Neural progenitor cell (in vitro differentiated cells): ENCODE results near the gene AKAP6. TPM values are rescaled to one million over a fixed set of nuclear protein-coding genes. Genes with fewer than 3 reads are reported as not detected.

Experiments
- DNase-seq: peaks from one replicate; pipeline ENCODE4 v3.0.0-alpha.2; 2016; ENCODE audit warnings: low spot score
- H2AFZ ChIP-seq: fragments of 200-600 bp; sonication (generic); replicated peaks from 2 replicates; pipeline ENCODE4 v1.6.1; 2016; ENCODE audit warnings: antibody characterized with exemption
- H3F3A ChIP-seq: fragments of 200-600 bp; sonication (generic); 2 replicates; pipeline ENCODE4 v1.6.1; 2016; ENCODE audit warnings: antibody characterized with exemption, low read depth
- H3K27ac ChIP-seq: fragments of 200-600 bp; sonication (generic); 2 replicates; pipeline ENCODE4 v1.5.1; 2016; ENCODE audit warnings: mild to moderate bottlenecking
- H3K27me3 ChIP-seq: fragments of 200-600 bp; sonication (generic); 2 replicates; pipeline ENCODE4 v1.6.1; 2016; ENCODE audit warnings: mild to moderate bottlenecking, moderate library complexity
- H3K36me3 ChIP-seq: fragments of 200-600 bp; sonication (generic); 2 replicates; pipeline ENCODE4 v1.5.1; 2016
- H3K4me1 ChIP-seq: fragments of 200-600 bp; sonication (generic); 2 replicates; pipeline ENCODE4 v1.6.1; 2016; ENCODE audit warnings: mixed run types
- H3K4me2 ChIP-seq: fragments of 200-600 bp; sonication (generic); 2 replicates; pipeline ENCODE4 v1.6.1; 2016
- H3K4me3 ChIP-seq: fragments of 200-600 bp; sonication (generic); 2 replicates; pipeline ENCODE4 v1.5.1; 2016
- H3K79me2 ChIP-seq: fragments of 200-600 bp; sonication (generic); 2 replicates; pipeline ENCODE4 v1.6.1; 2016; ENCODE audit warnings: low read depth
- H3K9ac ChIP-seq: fragments of 200-600 bp; sonication (generic); 2 replicates; pipeline ENCODE4 v1.6.1; 2016
- H3K9me3 ChIP-seq: fragments of 200-600 bp; sonication (generic); 2 replicates; pipeline ENCODE4 v1.5.1; 2016; ENCODE audit warnings: low read depth
- H4K20me1 ChIP-seq: fragments of 200-600 bp; sonication (generic); 2 replicates; pipeline ENCODE4 v1.6.1; 2016; ENCODE audit warnings: low read depth
- H3K27ac Mint-ChIP-seq: 3 replicates; pipeline ENCODE4 v1.8.0; 2021; ENCODE audit warnings: mixed read lengths
- H3K27me3 Mint-ChIP-seq: 2 replicates; pipeline ENCODE4 v1.8.0; 2022; ENCODE audit warnings: low read depth, mild to moderate bottlenecking, inconsistent platforms, moderate library complexity, mixed read lengths; ENCODE audit not compliant: insufficient read depth
- H3K36me3 Mint-ChIP-seq: 3 replicates; pipeline ENCODE4 v1.8.0; 2021; ENCODE audit warnings: mixed read lengths
- H3K4me1 Mint-ChIP-seq: 3 replicates; pipeline ENCODE4 v1.8.0; 2021; ENCODE audit warnings: mixed read lengths
- H3K4me3 Mint-ChIP-seq: 3 replicates; pipeline ENCODE4 v1.8.0; 2021; ENCODE audit warnings: mild to moderate bottlenecking, moderate library complexity, mixed read lengths
- H3K9me3 Mint-ChIP-seq: 3 replicates; pipeline ENCODE4 v1.8.0; 2020; ENCODE audit warnings: mixed read lengths
- EZH2 ChIP-seq: fragments of 200-600 bp; sonication (generic); IDR thresholded peaks from 2 replicates; pipeline ENCODE4 v1.6.1; 2017; ENCODE audit warnings: antibody characterized with exemption, mild to moderate bottlenecking, moderate library complexity
- EZH2phosphoT487 ChIP-seq: fragments of 200-600 bp; sonication (generic); IDR thresholded peaks from 2 replicates; pipeline ENCODE4 v1.6.1; 2017; ENCODE audit warnings: antibody characterized with exemption
- total RNA-seq: library from RNA; depleted of rRNA; stranded (reverse); fragments of >200 nt; gene quantifications from 2 replicates; pipeline ENCODE4 v1.2.3, GENCODE V29; 2015; ENCODE audit warnings: low replicate concordance
- TF ChIP-seq, protein P1 (sequence below): fragments of 200-600 bp; sonication (generic); IDR thresholded peaks from 2 replicates; pipeline ENCODE4 v1.5.1; 2017; ENCODE audit warnings: antibody characterized with exemption, mild to moderate bottlenecking

The AKAP6 gene
- total RNA-seq, 1 donor from 2014 or later = 3.7 TPM

DNA sequence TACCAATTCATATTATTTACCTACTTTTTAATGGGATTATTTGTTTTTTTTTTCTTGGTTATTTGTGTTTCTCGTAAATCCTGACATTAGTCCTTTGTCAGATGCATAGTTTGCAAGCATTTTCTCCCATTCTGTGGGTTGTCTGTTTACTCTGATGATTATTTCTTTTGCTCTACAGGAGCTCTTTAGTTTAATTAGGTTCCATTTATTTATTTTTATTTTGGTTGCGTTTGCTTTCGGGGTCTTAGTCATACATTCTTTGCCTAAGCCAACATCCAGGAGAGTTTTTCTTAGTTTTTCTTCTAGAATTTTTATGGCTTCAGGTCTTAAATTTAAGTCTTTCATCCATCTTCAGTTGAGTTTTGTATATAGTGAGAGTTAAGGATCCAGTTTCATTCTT is 289.9 kb downstream of the AKAP6 start:
- peaks cover 4% of the 10 kb centered on the region for H3K27me3 Mint-ChIP-seq
- no peaks in the 10 kb centered on the region for H3K4me1 Mint-ChIP-seq
- H2AFZ ChIP-seq = no peak overlapping the region
- no peak for TF ChIP-seq EZH2
- TF ChIP-seq, protein P1, sequence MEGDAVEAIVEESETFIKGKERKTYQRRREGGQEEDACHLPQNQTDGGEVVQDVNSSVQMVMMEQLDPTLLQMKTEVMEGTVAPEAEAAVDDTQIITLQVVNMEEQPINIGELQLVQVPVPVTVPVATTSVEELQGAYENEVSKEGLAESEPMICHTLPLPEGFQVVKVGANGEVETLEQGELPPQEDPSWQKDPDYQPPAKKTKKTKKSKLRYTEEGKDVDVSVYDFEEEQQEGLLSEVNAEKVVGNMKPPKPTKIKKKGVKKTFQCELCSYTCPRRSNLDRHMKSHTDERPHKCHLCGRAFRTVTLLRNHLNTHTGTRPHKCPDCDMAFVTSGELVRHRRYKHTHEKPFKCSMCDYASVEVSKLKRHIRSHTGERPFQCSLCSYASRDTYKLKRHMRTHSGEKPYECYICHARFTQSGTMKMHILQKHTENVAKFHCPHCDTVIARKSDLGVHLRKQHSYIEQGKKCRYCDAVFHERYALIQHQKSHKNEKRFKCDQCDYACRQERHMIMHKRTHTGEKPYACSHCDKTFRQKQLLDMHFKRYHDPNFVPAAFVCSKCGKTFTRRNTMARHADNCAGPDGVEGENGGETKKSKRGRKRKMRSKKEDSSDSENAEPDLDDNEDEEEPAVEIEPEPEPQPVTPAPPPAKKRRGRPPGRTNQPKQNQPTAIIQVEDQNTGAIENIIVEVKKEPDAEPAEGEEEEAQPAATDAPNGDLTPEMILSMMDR = no peak
- no peak for TF ChIP-seq EZH2phosphoT487
- H3K79me2 ChIP-seq = no peaks in the 10 kb centered on the region
- no peaks in the 10 kb centered on the region for H3K36me3 Mint-ChIP-seq
- no peaks in the 10 kb centered on the region for H3K9me3 ChIP-seq
- no peak overlapping the region for H3K4me2 ChIP-seq
- H4K20me1 ChIP-seq = no peaks in the 10 kb centered on the region
- no peaks in the 10 kb centered on the region for H3K27me3 ChIP-seq
- H3K4me1 ChIP-seq = no peaks in the 10 kb centered on the region
- no peak overlapping the region for H3K4me3 ChIP-seq
- DNase-seq = no peak
- no peak overlapping the region for H3K27ac ChIP-seq
- H3K36me3 ChIP-seq = no peaks in the 10 kb centered on the region
- no peak overlapping the region for H3K9ac ChIP-seq
- H3K9me3 Mint-ChIP-seq = peaks cover 2% of the 10 kb centered on the region
- H3K4me3 Mint-ChIP-seq = no peak overlapping the region
- H3F3A ChIP-seq = no peaks in the 10 kb centered on the region
- no peak overlapping the region for H3K27ac Mint-ChIP-seq

DNA sequence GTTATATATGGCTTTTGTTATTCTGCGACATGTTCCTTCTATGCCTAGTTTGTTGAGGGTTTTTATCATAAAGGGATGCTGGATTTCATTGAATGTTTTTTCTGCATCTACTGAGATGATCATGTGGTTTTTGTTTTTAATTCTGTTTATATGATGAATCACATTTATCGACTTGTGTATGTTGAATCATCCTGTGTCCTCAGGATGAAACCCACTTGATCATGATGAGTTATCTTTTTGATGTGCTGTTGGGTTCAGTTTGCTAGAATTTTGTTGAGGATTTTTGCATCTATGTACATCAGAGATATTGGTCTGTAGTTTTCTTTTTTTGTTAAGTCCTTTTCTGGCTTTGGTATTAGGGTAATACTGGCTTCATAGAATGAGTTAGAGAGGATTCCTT is 291.2 kb downstream of the AKAP6 start:
- Histone ChIP-seq H3F3A (no peaks in the 10 kb centered on the region), H3K4me3 (no peak overlapping the region), H3K79me2 (no peaks in the 10 kb centered on the region), H3K4me2 (no peak overlapping the region), H3K36me3 (no peaks in the 10 kb centered on the region), H3K9ac (no peak overlapping the region), H3K27me3 (no peaks in the 10 kb centered on the region), H3K27ac (no peak overlapping the region), H2AFZ (no peak overlapping the region), H4K20me1 (no peaks in the 10 kb centered on the region), H3K4me1 (no peaks in the 10 kb centered on the region), H3K9me3 (no peaks in the 10 kb centered on the region)
- H3K4me3 Mint-ChIP-seq = no peak overlapping the region
- H3K9me3 Mint-ChIP-seq = peaks cover 2% of the 10 kb centered on the region
- H3K36me3 Mint-ChIP-seq = no peaks in the 10 kb centered on the region
- H3K4me1 Mint-ChIP-seq = no peaks in the 10 kb centered on the region
- DNase-seq = no peak
- TF ChIP-seq, protein P1 = no peak
- TF ChIP-seq EZH2phosphoT487 = no peak
- TF ChIP-seq EZH2 = no peak
- peaks cover 4% of the 10 kb centered on the region for H3K27me3 Mint-ChIP-seq
- H3K27ac Mint-ChIP-seq = no peak overlapping the region

DNA sequence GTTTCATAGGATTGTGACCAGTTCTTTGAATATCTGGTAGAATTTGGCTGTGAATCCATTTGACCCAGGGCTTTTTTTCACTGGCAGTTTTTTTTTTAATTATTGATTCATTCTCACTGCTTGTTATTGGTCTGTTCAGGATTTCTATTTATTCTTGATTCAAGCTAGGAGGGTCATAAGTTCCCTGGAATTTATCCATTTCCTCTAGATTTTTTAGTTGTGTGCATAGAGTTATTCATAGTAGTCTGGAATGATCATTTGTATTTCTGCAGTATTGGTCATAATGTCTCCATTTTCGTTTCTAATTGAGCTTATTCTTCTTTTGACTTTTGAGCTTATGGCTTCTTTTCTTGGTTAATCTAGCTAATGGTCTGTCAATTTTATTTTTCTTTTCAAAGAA is 291.6 kb downstream of the AKAP6 start:
- no peaks in the 10 kb centered on the region for H3K27me3 ChIP-seq
- Mint-ChIP-seq H3K4me1 (no peaks in the 10 kb centered on the region), H3K27ac (no peak overlapping the region), H3K36me3 (no peaks in the 10 kb centered on the region), H3K9me3 (peaks cover 2% of the 10 kb centered on the region), H3K4me3 (no peak overlapping the region), H3K27me3 (peaks cover 4% of the 10 kb centered on the region)
- H3K9ac ChIP-seq = no peak overlapping the region
- no peaks in the 10 kb centered on the region for H3K36me3 ChIP-seq
- no peak for DNase-seq
- no peak overlapping the region for H3K4me3 ChIP-seq
- H3F3A ChIP-seq = no peaks in the 10 kb centered on the region
- H3K79me2 ChIP-seq = no peaks in the 10 kb centered on the region
- H3K9me3 ChIP-seq = no peaks in the 10 kb centered on the region
- TF ChIP-seq EZH2 (no peak), EZH2phosphoT487 (no peak)
- TF ChIP-seq, protein P1 = no peak
- no peak overlapping the region for H3K4me2 ChIP-seq
- no peaks in the 10 kb centered on the region for H3K4me1 ChIP-seq
- H4K20me1 ChIP-seq = no peaks in the 10 kb centered on the region
- no peak overlapping the region for H3K27ac ChIP-seq
- no peak overlapping the region for H2AFZ ChIP-seq
